ENCODE data around the gene CST4. TPM values are rescaled to one million over a fixed set of nuclear protein-coding genes. Genes with fewer than 3 reads are reported as not detected.

The CST4 gene
- total RNA-seq, 2 experiments from 2014 or later = not detected

DNA sequence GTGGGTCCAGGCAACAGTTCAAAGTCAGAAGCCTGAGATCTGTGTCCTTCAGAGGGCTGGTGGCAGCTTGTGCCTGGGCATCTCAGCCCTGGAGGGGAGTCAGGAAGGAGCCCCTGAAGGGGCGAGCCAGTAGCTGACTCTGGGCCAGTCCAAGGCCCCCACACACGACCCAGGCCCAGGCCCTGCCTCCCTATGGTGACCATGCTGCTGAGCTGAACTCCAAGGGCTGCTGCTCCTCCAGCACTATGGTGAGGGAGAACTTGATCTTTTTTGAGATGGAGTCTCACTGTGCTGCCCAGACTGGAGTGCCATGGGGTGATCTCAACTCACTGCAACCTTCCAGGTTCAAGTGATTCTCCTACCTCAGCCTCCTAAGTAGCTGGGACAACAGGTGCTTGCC lies 35.9 kb downstream of the CST4 start:
- no peaks in the 10 kb centered on the region for H3K4me1 Mint-ChIP-seq
- H3K36me3 Mint-ChIP-seq = no peaks in the 10 kb centered on the region
- CTCF ChIA-PET = no interaction called here
- no peak for ATAC-seq
- H3K27me3 Mint-ChIP-seq = peaks cover 15% of the 10 kb centered on the region
- H3K4me3 Mint-ChIP-seq = no peak overlapping the region
- H3K9me3 Mint-ChIP-seq (ENCODE audit: low read depth) = no peaks in the 10 kb centered on the region
- DNase-seq = no peak
- H3K27ac Mint-ChIP-seq = no peak overlapping the region

- Mint-ChIP-seq H3K4me1 (no peaks in the 10 kb centered on the region), H3K27me3 (peaks cover 15% of the 10 kb centered on the region), H3K4me3 (no peak overlapping the region), H3K36me3 (no peaks in the 10 kb centered on the region), H3K9me3 (ENCODE audit: low read depth) (no peaks in the 10 kb centered on the region), H3K27ac (no peak overlapping the region)
- ATAC-seq (no peak), DNase-seq (no peak)
- CTCF ChIA-PET = no interaction called here
Measured at GRCh38 chr20:23652371-23652770, 36.5 kb downstream of the CST4 start.

GRCh38 chr20:23651117-23651516 lies 37.7 kb downstream of the CST4 start:
- Mint-ChIP-seq H3K9me3 (ENCODE audit: low read depth) (no peaks in the 10 kb centered on the region), H3K27ac (no peak overlapping the region), H3K4me3 (no peak overlapping the region), H3K36me3 (no peaks in the 10 kb centered on the region), H3K27me3 (peaks cover 12% of the 10 kb centered on the region), H3K4me1 (no peaks in the 10 kb centered on the region)
- DNase-seq = no peak
- ATAC-seq = no peak
- CTCF ChIA-PET = no interaction called here

- DNase-seq (no peak), ATAC-seq (no peak)
- H3K9me3 Mint-ChIP-seq (ENCODE audit: low read depth) = no peaks in the 10 kb centered on the region
- H3K27me3 Mint-ChIP-seq = peaks cover 7% of the 10 kb centered on the region
- no peaks in the 10 kb centered on the region for H3K4me1 Mint-ChIP-seq
- H3K27ac Mint-ChIP-seq = no peak overlapping the region
- no peaks in the 10 kb centered on the region for H3K36me3 Mint-ChIP-seq
- H3K4me3 Mint-ChIP-seq = no peak overlapping the region
- CTCF ChIA-PET = interaction anchor here (1.0 kb wide), 1 partner anchor 9 kb away, joined by 3 read pairs; no protein-coding TSS in a partner anchor
Measured at GRCh38 chr20:23649830-23650417, 38.9 kb downstream of the CST4 start.

DNA sequence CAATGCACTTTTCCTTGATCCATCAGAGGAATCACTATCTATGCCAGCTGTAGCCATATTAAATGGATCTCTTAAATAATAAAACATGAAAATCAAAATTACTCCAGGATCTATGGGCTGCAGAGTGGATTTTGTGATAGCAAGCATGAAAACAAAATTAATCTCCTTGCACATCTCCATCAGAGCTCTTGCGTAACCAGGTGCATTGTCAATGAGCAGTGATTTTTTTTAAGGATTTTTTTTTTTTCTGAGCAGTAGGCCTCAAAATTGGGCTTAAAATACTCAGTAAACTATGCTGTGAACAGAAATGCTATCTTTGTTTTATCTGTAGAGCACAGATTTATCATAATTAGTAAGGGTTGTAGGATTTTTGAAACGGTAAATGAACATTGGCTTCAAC lies 39.6 kb downstream of the CST4 start:
- Mint-ChIP-seq H3K36me3 (no peaks in the 10 kb centered on the region), H3K9me3 (ENCODE audit: low read depth) (no peaks in the 10 kb centered on the region), H3K27ac (no peak overlapping the region), H3K27me3 (peaks cover 3% of the 10 kb centered on the region), H3K4me3 (no peak overlapping the region), H3K4me1 (no peaks in the 10 kb centered on the region)
- DNase-seq (no peak), ATAC-seq (no peak)
- CTCF ChIA-PET = interaction anchor here (1.0 kb wide), 1 partner anchor 8 kb away, joined by 3 read pairs; no protein-coding TSS in a partner anchor

DNA sequence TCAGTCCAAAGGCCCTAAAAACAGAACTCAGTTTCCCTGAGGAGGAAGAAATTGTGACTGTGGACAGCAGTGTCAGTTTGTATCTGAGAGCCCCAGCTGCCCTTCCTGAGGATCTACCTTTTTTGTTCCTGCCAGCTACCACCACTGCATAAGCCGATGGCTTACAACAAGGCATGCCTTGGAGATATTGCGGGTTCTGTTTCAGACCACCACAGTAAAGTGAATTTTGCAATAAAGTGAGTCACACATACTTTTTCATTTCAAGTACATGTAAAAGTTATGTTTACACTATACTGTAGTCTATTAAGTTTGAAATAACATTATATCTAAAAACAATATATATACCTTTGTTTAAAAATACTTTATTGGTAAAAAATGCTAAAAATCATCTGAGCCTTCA lies 41.5 kb downstream of the CST4 start:
- Mint-ChIP-seq H3K27ac (no peak overlapping the region), H3K9me3 (ENCODE audit: low read depth) (no peaks in the 10 kb centered on the region), H3K4me3 (no peak overlapping the region), H3K27me3 (peaks cover 3% of the 10 kb centered on the region), H3K4me1 (no peaks in the 10 kb centered on the region), H3K36me3 (no peaks in the 10 kb centered on the region)
- no peak for ATAC-seq
- CTCF ChIA-PET = no interaction called here
- DNase-seq = no peak

- ATAC-seq (no peak), DNase-seq (no peak)
- CTCF ChIA-PET = interaction anchor here (0.5 kb wide), 1 partner anchor 86 kb away, joined by 3 read pairs; no protein-coding TSS in a partner anchor
- no peaks in the 10 kb centered on the region for H3K9me3 Mint-ChIP-seq (ENCODE audit: low read depth)
- H3K27ac Mint-ChIP-seq = no peak overlapping the region
- H3K36me3 Mint-ChIP-seq = no peaks in the 10 kb centered on the region
- peaks cover 3% of the 10 kb centered on the region for H3K27me3 Mint-ChIP-seq
- H3K4me1 Mint-ChIP-seq = no peaks in the 10 kb centered on the region
- H3K4me3 Mint-ChIP-seq = no peak overlapping the region
Measured at GRCh38 chr20:23646106-23646873, 42.5 kb downstream of the CST4 start.

DNA sequence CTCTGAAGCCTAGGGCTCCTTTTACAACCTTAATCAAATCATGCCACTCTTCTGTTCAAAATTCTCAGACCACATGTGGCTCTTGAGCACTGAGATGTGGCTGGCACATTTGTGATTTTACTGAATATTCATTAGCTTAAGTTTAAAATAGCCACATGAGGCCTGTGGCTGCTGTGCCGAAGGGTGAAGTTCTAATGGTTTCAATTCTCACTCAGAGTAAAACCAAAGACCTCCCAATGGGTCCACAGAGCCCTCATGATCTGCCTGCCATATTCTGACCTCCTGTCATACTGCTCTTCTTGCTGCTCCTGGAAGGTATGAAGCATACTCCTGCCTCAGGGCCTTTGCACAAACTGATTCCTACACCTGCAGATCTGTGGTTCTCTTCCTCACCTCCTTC lies 43.3 kb downstream of the CST4 start:
- Mint-ChIP-seq H3K4me1 (no peaks in the 10 kb centered on the region), H3K27ac (no peak overlapping the region), H3K9me3 (ENCODE audit: low read depth) (no peaks in the 10 kb centered on the region), H3K36me3 (no peaks in the 10 kb centered on the region), H3K27me3 (peaks cover 3% of the 10 kb centered on the region), H3K4me3 (no peak overlapping the region)
- ATAC-seq = no peak
- no peak for DNase-seq
- CTCF ChIA-PET = no interaction called here

DNA sequence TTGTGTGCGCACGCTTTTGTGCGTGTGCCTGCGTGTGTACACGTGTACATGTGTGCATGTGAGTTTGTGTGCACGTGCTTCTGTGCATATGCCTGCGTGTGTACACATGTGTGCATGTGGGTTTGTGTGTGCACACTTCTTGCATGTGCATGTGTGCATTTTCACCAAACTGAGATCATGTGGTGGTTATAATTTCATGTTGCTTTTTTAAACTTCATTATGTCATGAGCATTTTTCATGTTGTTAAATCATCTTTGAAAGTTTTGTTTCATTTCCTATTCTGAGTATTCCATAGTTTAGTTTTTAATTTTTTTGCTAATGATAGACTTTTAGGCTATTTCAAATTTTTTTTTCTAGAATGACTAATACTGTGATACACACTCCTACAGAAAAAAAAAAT lies 44.7 kb downstream of the CST4 start:
- H3K4me3 Mint-ChIP-seq = no peak overlapping the region
- peaks cover 6% of the 10 kb centered on the region for H3K27me3 Mint-ChIP-seq
- H3K4me1 Mint-ChIP-seq = no peaks in the 10 kb centered on the region
- ATAC-seq (no peak), DNase-seq (no peak)
- CTCF ChIA-PET = no interaction called here
- H3K36me3 Mint-ChIP-seq = no peaks in the 10 kb centered on the region
- no peak overlapping the region for H3K27ac Mint-ChIP-seq
- H3K9me3 Mint-ChIP-seq (ENCODE audit: low read depth) = no peaks in the 10 kb centered on the region

DNA sequence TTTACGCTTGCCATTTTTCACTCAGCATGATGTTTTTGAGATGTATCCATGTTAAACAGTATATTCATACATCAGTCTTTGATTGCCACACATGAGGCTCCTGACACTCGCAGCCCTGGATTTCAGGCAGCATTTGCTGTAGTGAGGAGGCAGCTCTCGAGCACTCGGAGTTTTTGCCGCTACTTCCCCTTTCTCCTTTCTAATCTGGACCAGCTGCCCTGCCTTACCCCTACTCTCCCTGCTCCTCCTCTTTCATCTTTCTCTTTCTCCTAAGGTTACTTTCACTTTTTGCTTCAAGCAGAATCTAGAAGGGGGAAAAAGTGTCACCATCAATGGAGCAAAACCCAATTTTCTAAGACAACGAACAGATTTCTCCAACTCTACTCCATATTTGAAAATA lies 45.2 kb downstream of the CST4 start:
- Mint-ChIP-seq H3K4me3 (no peak overlapping the region), H3K9me3 (ENCODE audit: low read depth) (no peaks in the 10 kb centered on the region), H3K27ac (no peak overlapping the region), H3K27me3 (peaks cover 10% of the 10 kb centered on the region), H3K36me3 (no peaks in the 10 kb centered on the region), H3K4me1 (no peaks in the 10 kb centered on the region)
- ATAC-seq = no peak
- DNase-seq = no peak
- CTCF ChIA-PET = no interaction called here

- no peak for DNase-seq
- Mint-ChIP-seq H3K9me3 (ENCODE audit: low read depth) (no peaks in the 10 kb centered on the region), H3K4me1 (no peaks in the 10 kb centered on the region), H3K27me3 (peaks cover 12% of the 10 kb centered on the region), H3K36me3 (no peaks in the 10 kb centered on the region), H3K4me3 (no peak overlapping the region), H3K27ac (no peak overlapping the region)
- CTCF ChIA-PET = no interaction called here
- ATAC-seq = no peak
Measured at GRCh38 chr20:23641936-23642751, 46.7 kb downstream of the CST4 start.

GRCh38 chr20:23640671-23641667 lies 47.9 kb downstream of the CST4 start:
- H3K27me3 Mint-ChIP-seq = peaks cover 24% of the 10 kb centered on the region
- H3K9me3 Mint-ChIP-seq (ENCODE audit: low read depth) = no peaks in the 10 kb centered on the region
- no peak overlapping the region for H3K27ac Mint-ChIP-seq
- peaks cover 3% of the 10 kb centered on the region for H3K4me1 Mint-ChIP-seq
- H3K4me3 Mint-ChIP-seq = no peak overlapping the region
- no peaks in the 10 kb centered on the region for H3K36me3 Mint-ChIP-seq
- ATAC-seq (no peak), DNase-seq (no peak)
- CTCF ChIA-PET = interaction anchor here (1.1 kb wide), 1 partner anchor 9 kb away, joined by 3 read pairs; no protein-coding TSS in a partner anchor
